Islet precursor cell (in vitro differentiated cells): Measurements from ENCODE around the gene CERS6.

Experiments used
- DNase-seq: peaks from one replicate; pipeline ENCODE4 v3.0.0-alpha.2; 2018

Gene CERS6

GRCh38 chr2:168679741-168680310, 223.8 kb downstream of the CERS6 start:
- DNase-seq: no peak

- DNase-seq: no peak
These were observed 227.9 kb downstream of the CERS6 start for GRCh38 chr2:168683996-168684395.

- no peak for DNase-seq
These were observed 229.0 kb downstream of the CERS6 start for GRCh38 chr2:168684921-168685599.

GRCh38 chr2:168685600-168686451, 229.8 kb downstream of the CERS6 start:
- no peak for DNase-seq

GRCh38 chr2:168686452-168687191, 230.6 kb downstream of the CERS6 start:
- no peak for DNase-seq

- no peak for DNase-seq
These were observed 231.2 kb downstream of the CERS6 start for GRCh38 chr2:168687314-168687713.

GRCh38 chr2:168690381-168690885, 234.4 kb downstream of the CERS6 start:
- no peak for DNase-seq

GRCh38 chr2:168691221-168691620, 235.1 kb downstream of the CERS6 start:
- DNase-seq: peak; percentile 90

GRCh38 chr2:168692132-168692744, 236.2 kb downstream of the CERS6 start:
- no peak for DNase-seq

- DNase-seq: no peak
These were observed 238.1 kb downstream of the CERS6 start for GRCh38 chr2:168694173-168694572.

- DNase-seq: no peak
These were observed 238.8 kb downstream of the CERS6 start for GRCh38 chr2:168694866-168695265.

GRCh38 chr2:168697668-168698121, 241.6 kb downstream of the CERS6 start:
- DNase-seq: peak; percentile 69

- DNase-seq: no peak
These were observed 242.9 kb downstream of the CERS6 start for GRCh38 chr2:168698969-168699368.

- DNase-seq: peak; percentile 64
These were observed 243.9 kb downstream of the CERS6 start for GRCh38 chr2:168699844-168700417.

GRCh38 chr2:168700615-168701245, 244.7 kb downstream of the CERS6 start:
- peak; percentile 56 for DNase-seq

GRCh38 chr2:168702579-168702978, 246.5 kb downstream of the CERS6 start:
- DNase-seq: no peak

GRCh38 chr2:168703926-168704325, 247.9 kb downstream of the CERS6 start:
- peak; percentile 89 for DNase-seq

GRCh38 chr2:168705534-168706470, 249.7 kb downstream of the CERS6 start:
- DNase-seq: no peak

- no peak for DNase-seq
These were observed 250.7 kb downstream of the CERS6 start for GRCh38 chr2:168706806-168707205.

GRCh38 chr2:168708080-168708479, 252.0 kb downstream of the CERS6 start:
- no peak for DNase-seq
